HEK293 (cell line): Measurements from ENCODE around the gene ANO1.

Experiments
- ATF2 ChIP-seq: fragments of 450-650 bp; formaldehyde crosslinking; IDR thresholded peaks from 2 replicates; pipeline ENCODE4 v1.5.1; 2016; ENCODE audit warnings: missing biosample characterization, missing genetic modification characterization, low read depth
- CTCF ChIP-seq: fragments of 450-650 bp; formaldehyde crosslinking; IDR thresholded peaks from 2 replicates; pipeline ENCODE4 v1.5.1; 2016; ENCODE audit warnings: missing biosample characterization, missing genetic modification characterization
- PBX3 ChIP-seq: sonication (generic); formaldehyde crosslinking; IDR thresholded peaks from 2 replicates; pipeline ENCODE4 v1.8.1; 2022; ENCODE audit warnings: mild to moderate bottlenecking, moderate library complexity, missing genetic modification reagents
- SP3 ChIP-seq: fragments of 450-650 bp; formaldehyde crosslinking; IDR thresholded peaks from 2 replicates; pipeline ENCODE4 v1.5.1; 2016; ENCODE audit warnings: missing biosample characterization, missing genetic modification characterization
- ZBTB6 ChIP-seq: fragments of 450-650 bp; formaldehyde crosslinking; IDR thresholded peaks from 2 replicates; pipeline ENCODE4 v1.5.1; 2017; ENCODE audit warnings: missing biosample characterization, missing genetic modification characterization
- ZNF146 ChIP-seq: fragments of 450-650 bp; formaldehyde crosslinking; IDR thresholded peaks from 2 replicates; pipeline ENCODE4 v1.5.1; 2016; ENCODE audit warnings: missing biosample characterization, missing genetic modification characterization
- ZNF302 ChIP-seq: fragments of 450-650 bp; formaldehyde crosslinking; IDR thresholded peaks from 2 replicates; pipeline ENCODE4 v1.5.1; 2016; ENCODE audit warnings: missing biosample characterization, missing genetic modification characterization, low read depth
- ZNF558 ChIP-seq: fragments of 450-650 bp; formaldehyde crosslinking; IDR thresholded peaks from 2 replicates; pipeline ENCODE4 v1.5.1; 2016; ENCODE audit warnings: missing biosample characterization, missing genetic modification characterization

- TF ChIP-seq CTCF (no peak), PBX3 (CRISPR knock-in tag) (no peak), ZNF558 (tag by site-specific recombination) (no peak), ZNF302 (tag by site-specific recombination) (no peak), ZBTB6 (no peak), SP3 (tag by site-specific recombination) (no peak), ZNF146 (tag by site-specific recombination) (no peak), ATF2 (tag by site-specific recombination) (no peak)
Measured at GRCh38 chr11:70185348-70186055, 107.4 kb downstream of the ANO1 start.
